ENCODE results near the gene CRIM1.

The CRIM1 gene

GRCh38 chr2:36397728-36398413, 42.3 kb downstream of the CRIM1 start:
- DNase-seq (ENCODE audit: low read depth) = no peak

- no peak for DNase-seq (ENCODE audit: low read depth)
Observed at GRCh38 chr2:36399050-36399449, 43.5 kb downstream of the CRIM1 start.

GRCh38 chr2:36403675-36404230, 48.2 kb downstream of the CRIM1 start:
- no peak for DNase-seq (ENCODE audit: low read depth)

- DNase-seq (ENCODE audit: low read depth) = no peak
Observed at GRCh38 chr2:36404318-36404717, 48.7 kb downstream of the CRIM1 start.

GRCh38 chr2:36404754-36405153, 49.2 kb downstream of the CRIM1 start:
- no peak for DNase-seq (ENCODE audit: low read depth)

- DNase-seq (ENCODE audit: low read depth) = no peak
Observed at GRCh38 chr2:36405183-36405582, 49.6 kb downstream of the CRIM1 start.

- no peak for DNase-seq (ENCODE audit: low read depth)
Observed at GRCh38 chr2:36406296-36406695, 50.7 kb downstream of the CRIM1 start.

- DNase-seq (ENCODE audit: low read depth) = no peak
Observed at GRCh38 chr2:36407413-36407812, 51.8 kb downstream of the CRIM1 start.

GRCh38 chr2:36408198-36408703, 52.7 kb downstream of the CRIM1 start:
- DNase-seq (ENCODE audit: low read depth) = no peak

GRCh38 chr2:36409335-36409734, 53.8 kb downstream of the CRIM1 start:
- no peak for DNase-seq (ENCODE audit: low read depth)

GRCh38 chr2:36409935-36410334, 54.4 kb downstream of the CRIM1 start:
- no peak for DNase-seq (ENCODE audit: low read depth)

- no peak for DNase-seq (ENCODE audit: low read depth)
Observed at GRCh38 chr2:36410681-36411080, 55.1 kb downstream of the CRIM1 start.

- DNase-seq (ENCODE audit: low read depth) = no peak
Observed at GRCh38 chr2:36411962-36412444, 56.4 kb downstream of the CRIM1 start.

GRCh38 chr2:36413218-36413617, 57.6 kb downstream of the CRIM1 start:
- no peak for DNase-seq (ENCODE audit: low read depth)

- DNase-seq (ENCODE audit: low read depth) = no peak
Observed at GRCh38 chr2:36414307-36414706, 58.7 kb downstream of the CRIM1 start.

GRCh38 chr2:36415381-36416022, 59.9 kb downstream of the CRIM1 start:
- DNase-seq (ENCODE audit: low read depth) = no peak

- no peak for DNase-seq (ENCODE audit: low read depth)
Observed at GRCh38 chr2:36416370-36417165, 61.0 kb downstream of the CRIM1 start.

- no peak for DNase-seq (ENCODE audit: low read depth)
Observed at GRCh38 chr2:36420569-36421181, 65.1 kb downstream of the CRIM1 start.

GRCh38 chr2:36421379-36421778, 65.8 kb downstream of the CRIM1 start:
- no peak for DNase-seq (ENCODE audit: low read depth)

- no peak for DNase-seq (ENCODE audit: low read depth)
Observed at GRCh38 chr2:36423172-36423571, 67.6 kb downstream of the CRIM1 start.

GRCh38 chr2:36423619-36424120, 68.1 kb downstream of the CRIM1 start:
- DNase-seq (ENCODE audit: low read depth) = no peak

Measured in stimulated activated CD8-positive, alpha-beta memory T cell treated with anti-CD3 and anti-CD28 coated beads, Interleukin-12 subunit alpha, Interleukin-12 subunit beta, amount 100 ng/mL, for 1 hour (primary cell).